ENCODE data around the gene C9.

The C9 gene

DNA sequence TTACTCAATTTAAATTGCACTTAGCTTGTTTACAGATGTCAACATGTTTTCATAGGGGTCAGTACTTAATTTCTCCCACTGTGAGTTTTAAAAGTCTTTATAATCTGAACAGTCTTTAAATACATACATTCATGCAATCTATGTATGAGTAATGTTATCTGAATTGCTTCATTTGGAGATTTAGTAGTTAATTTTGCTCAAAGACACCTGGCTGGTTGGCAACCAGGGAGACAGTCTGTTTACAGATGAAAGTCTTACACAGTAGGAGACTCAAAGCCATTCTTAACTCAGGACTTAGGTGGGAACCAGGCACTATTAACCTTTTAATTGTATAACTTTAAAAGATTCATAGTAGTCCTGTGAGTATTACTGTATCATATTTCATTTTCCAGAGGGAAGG, 31.2 kb upstream of the C9 start:
- Histone ChIP-seq H3K27me3 (ENCODE audit: control insufficient read depth, insufficient read depth, low read length) (no peaks in the 10 kb centered on the region), H3K27ac (ENCODE audit: low read depth, low read length) (no peak overlapping the region), H3K36me3 (ENCODE audit: control insufficient read depth, insufficient read depth, low read length) (no peaks in the 10 kb centered on the region), H3K9ac (ENCODE audit: low read length) (no peak overlapping the region), H3K4me1 (ENCODE audit: control insufficient read depth, insufficient read depth, low read length) (peaks cover 12% of the 10 kb centered on the region), H3K4me3 (ENCODE audit: low read length) (no peak overlapping the region)

DNA sequence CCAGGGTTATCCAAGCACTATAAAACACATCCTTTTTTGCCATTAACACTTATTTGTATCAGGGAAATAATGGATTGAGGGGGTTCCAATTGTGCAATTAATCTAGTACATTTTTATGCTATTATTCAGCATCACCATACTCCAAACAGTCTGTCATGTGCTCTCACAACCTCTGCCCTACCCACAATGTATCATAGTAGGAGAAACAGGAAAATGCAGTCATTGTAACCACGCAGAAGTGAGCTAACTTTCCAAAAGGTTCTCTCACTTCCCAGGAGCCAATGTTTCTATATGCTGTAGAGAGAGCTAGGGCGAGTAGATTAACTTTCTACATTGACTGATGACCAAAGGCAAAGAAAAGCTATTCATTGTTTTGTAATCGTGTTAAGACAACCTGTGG, 30.7 kb upstream of the C9 start:
- Histone ChIP-seq H3K4me3 (ENCODE audit: low read length) (no peak overlapping the region), H3K4me1 (ENCODE audit: control insufficient read depth, insufficient read depth, low read length) (peaks cover 9% of the 10 kb centered on the region), H3K36me3 (ENCODE audit: control insufficient read depth, insufficient read depth, low read length) (no peaks in the 10 kb centered on the region), H3K9ac (ENCODE audit: low read length) (no peak overlapping the region), H3K27ac (ENCODE audit: low read depth, low read length) (no peak overlapping the region), H3K27me3 (ENCODE audit: control insufficient read depth, insufficient read depth, low read length) (no peaks in the 10 kb centered on the region)

DNA sequence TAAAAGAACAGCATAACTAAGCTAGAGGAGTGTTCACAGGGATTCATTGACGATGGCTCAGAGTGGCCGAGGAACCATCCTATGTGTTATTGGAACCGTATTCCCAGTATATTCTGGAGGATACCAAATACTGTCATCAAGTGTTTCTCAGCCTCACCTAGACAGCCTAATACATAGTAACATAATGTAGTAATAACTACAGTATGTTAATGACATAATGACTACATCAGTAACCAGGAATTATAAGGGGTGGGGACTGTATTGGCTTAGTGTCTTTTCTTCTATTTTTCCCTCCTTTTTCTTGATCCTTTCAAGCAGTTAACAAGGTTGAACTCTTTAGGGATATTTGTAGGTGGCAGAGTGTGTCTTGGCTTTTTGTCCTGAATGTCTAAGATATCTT, 26.6 kb upstream of the C9 start:
- H3K27me3 ChIP-seq (ENCODE audit: control insufficient read depth, insufficient read depth, low read length): no peaks in the 10 kb centered on the region
- no peaks in the 10 kb centered on the region for H3K36me3 ChIP-seq (ENCODE audit: control insufficient read depth, insufficient read depth, low read length)
- no peak overlapping the region for H3K4me3 ChIP-seq (ENCODE audit: low read length)
- H3K27ac ChIP-seq (ENCODE audit: low read depth, low read length): no peak overlapping the region
- H3K4me1 ChIP-seq (ENCODE audit: control insufficient read depth, insufficient read depth, low read length): no peaks in the 10 kb centered on the region
- no peak overlapping the region for H3K9ac ChIP-seq (ENCODE audit: low read length)

DNA sequence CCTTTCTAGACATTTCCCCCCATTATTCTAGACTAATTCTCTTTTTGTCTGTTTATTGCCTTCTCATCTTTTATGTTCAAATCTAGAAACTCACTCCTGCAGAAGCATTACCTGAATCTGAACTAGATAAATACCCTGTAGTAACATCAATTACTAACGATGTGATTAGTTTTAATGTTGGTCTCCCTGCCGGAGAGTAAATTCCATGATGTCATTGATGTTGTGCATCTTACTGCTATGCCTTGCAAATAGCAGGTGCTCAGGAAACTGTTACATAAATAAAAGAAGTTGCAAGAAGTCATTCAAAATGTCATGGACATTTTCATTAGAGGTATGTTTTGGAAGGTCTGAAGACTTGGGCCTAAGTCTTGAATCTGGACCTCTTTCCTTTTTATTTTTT, 23.0 kb upstream of the C9 start:
- Histone ChIP-seq H3K36me3 (ENCODE audit: control insufficient read depth, insufficient read depth, low read length) (peaks cover 3% of the 10 kb centered on the region), H3K4me1 (ENCODE audit: control insufficient read depth, insufficient read depth, low read length) (no peaks in the 10 kb centered on the region), H3K27me3 (ENCODE audit: control insufficient read depth, insufficient read depth, low read length) (no peaks in the 10 kb centered on the region), H3K9ac (ENCODE audit: low read length) (no peak overlapping the region), H3K27ac (ENCODE audit: low read depth, low read length) (no peak overlapping the region), H3K4me3 (ENCODE audit: low read length) (no peak overlapping the region)

DNA sequence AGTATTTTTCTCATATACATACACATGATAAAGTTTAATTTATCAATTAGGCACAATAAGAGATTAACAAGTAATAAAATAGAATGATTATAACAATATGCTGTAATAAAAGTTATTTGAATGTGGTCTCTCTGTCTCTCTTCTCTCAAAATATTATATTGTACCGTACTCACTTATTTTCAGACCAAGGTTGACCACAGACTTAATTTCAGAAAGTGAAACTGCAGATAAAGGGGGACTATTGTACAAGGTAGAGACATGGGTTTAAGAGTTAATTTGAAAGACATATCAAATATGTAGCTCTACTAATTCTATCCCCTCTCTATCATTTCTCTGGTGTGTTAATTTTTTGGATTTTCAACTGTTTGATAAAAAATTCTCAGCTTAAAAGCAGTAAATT, 20.0 kb upstream of the C9 start:
- peaks cover 6% of the 10 kb centered on the region for H3K36me3 ChIP-seq (ENCODE audit: control insufficient read depth, insufficient read depth, low read length)
- peaks cover 3% of the 10 kb centered on the region for H3K4me1 ChIP-seq (ENCODE audit: control insufficient read depth, insufficient read depth, low read length)
- no peak overlapping the region for H3K9ac ChIP-seq (ENCODE audit: low read length)
- H3K27ac ChIP-seq (ENCODE audit: low read depth, low read length): no peak overlapping the region
- H3K27me3 ChIP-seq (ENCODE audit: control insufficient read depth, insufficient read depth, low read length): no peaks in the 10 kb centered on the region
- no peak overlapping the region for H3K4me3 ChIP-seq (ENCODE audit: low read length)

DNA sequence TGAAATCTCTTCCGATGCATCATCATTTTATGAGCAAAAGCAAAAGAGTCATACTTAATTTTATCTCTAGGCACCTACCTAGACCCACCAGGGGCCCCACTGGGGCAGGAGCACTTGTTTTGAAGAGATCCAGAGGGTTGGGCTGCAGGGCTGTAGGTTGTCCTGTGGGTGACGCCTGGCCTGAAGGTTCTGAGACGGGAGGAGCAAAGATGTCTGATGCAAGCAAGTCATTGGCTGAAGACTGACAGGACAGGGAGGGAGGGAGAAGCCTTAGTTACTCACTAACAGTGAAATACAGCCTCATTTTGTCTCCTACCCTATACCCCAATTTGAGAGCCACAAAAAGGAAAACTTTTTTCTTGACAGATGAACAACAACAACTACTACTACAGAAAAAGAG, 17.1 kb upstream of the C9 start:
- Histone ChIP-seq H3K27ac (ENCODE audit: low read depth, low read length) (no peak overlapping the region), H3K9ac (ENCODE audit: low read length) (no peak overlapping the region), H3K4me3 (ENCODE audit: low read length) (no peak overlapping the region), H3K27me3 (ENCODE audit: control insufficient read depth, insufficient read depth, low read length) (no peaks in the 10 kb centered on the region), H3K4me1 (ENCODE audit: control insufficient read depth, insufficient read depth, low read length) (peaks cover 3% of the 10 kb centered on the region), H3K36me3 (ENCODE audit: control insufficient read depth, insufficient read depth, low read length) (peaks cover 11% of the 10 kb centered on the region)

DNA sequence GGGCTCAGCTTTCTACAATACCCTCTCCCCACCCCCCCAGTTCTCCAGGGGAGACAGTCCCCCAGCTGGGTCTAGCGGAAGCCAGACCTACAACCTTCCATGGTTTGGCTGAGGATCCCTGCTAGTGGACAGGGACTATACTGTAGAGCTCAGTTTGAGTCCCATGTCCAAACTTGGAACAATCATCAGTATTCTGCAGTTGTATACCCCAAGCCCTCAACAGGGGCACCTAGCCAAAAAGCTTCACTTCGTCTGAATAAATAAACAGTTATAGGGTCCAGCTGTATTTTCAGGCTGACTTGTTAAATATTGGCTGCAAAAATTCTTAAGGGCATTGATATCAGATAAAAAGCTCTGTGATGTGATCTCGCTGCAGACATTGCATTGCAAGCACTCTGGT, 15.4 kb upstream of the C9 start:
- H3K27ac ChIP-seq (ENCODE audit: low read depth, low read length): no peak overlapping the region
- no peak overlapping the region for H3K9ac ChIP-seq (ENCODE audit: low read length)
- no peak overlapping the region for H3K4me3 ChIP-seq (ENCODE audit: low read length)
- no peaks in the 10 kb centered on the region for H3K27me3 ChIP-seq (ENCODE audit: control insufficient read depth, insufficient read depth, low read length)
- peaks cover 3% of the 10 kb centered on the region for H3K4me1 ChIP-seq (ENCODE audit: control insufficient read depth, insufficient read depth, low read length)
- H3K36me3 ChIP-seq (ENCODE audit: control insufficient read depth, insufficient read depth, low read length): peaks cover 11% of the 10 kb centered on the region

DNA sequence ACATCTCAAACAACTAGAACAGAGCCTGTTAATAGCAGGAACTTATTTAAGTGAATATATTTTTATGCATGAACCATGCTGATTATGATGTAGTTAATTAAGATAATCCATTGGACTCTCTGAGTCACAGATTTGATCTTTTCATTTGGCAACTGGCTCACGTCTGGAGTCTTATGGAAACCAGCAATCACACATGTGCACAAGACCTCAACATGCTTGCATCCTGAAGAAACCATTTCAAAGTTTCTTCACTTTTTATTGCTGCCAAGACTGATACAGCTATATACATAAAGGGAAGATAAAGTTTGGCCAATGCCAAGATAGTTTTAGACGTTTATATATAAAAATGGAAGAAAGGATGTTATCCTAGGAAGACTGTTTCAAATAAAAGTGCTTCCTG, 13.3 kb upstream of the C9 start:
- Histone ChIP-seq H3K27me3 (ENCODE audit: control insufficient read depth, insufficient read depth, low read length) (no peaks in the 10 kb centered on the region), H3K4me1 (ENCODE audit: control insufficient read depth, insufficient read depth, low read length) (peaks cover 3% of the 10 kb centered on the region), H3K4me3 (ENCODE audit: low read length) (no peak overlapping the region), H3K36me3 (ENCODE audit: control insufficient read depth, insufficient read depth, low read length) (peaks cover 11% of the 10 kb centered on the region), H3K27ac (ENCODE audit: low read depth, low read length) (no peak overlapping the region), H3K9ac (ENCODE audit: low read length) (no peak overlapping the region)

DNA sequence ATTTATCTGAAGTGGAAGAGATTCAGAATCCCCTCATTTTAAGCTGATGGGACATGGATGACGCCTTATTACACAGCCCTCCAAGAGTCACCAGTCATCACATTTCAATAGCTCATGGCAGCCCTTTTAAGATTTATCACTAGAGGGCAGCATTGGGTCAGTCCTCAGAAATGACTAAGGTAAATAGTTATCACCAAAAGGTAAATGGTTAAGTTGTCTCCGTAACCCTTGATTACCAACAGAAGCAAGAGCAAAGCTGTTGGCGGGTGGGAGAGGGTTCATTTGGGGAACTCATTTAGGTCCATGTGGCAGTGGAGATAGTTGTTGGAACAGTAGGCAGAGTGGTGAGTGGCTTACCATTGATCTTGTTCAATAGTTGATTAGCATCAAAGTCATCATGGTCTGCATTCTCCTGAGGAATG, 12.0 kb upstream of the C9 start:
- Histone ChIP-seq H3K36me3 (ENCODE audit: control insufficient read depth, insufficient read depth, low read length) (peaks cover 7% of the 10 kb centered on the region), H3K9ac (ENCODE audit: low read length) (no peak overlapping the region), H3K27me3 (ENCODE audit: control insufficient read depth, insufficient read depth, low read length) (no peaks in the 10 kb centered on the region), H3K27ac (ENCODE audit: low read depth, low read length) (no peak overlapping the region), H3K4me3 (ENCODE audit: low read length) (no peak overlapping the region), H3K4me1 (ENCODE audit: control insufficient read depth, insufficient read depth, low read length) (peaks cover 3% of the 10 kb centered on the region)

DNA sequence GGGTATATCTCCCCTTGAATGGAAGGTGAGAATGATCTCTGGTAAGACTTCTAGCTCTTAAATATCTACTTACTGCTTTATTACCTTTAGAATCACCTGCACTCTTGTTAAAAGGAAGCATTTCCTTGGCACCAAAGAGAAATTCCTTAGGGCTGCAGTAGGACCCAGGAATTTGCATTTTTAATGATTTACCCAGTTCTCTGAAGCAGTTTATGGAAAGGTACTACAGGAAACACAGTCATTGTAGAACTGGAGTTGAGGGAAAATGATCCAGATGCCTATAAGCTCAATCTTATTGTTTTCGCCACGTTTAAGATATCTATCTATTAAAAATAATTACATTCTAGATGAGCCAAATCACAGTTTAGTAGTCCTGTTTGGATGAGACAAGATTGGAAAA, 9.5 kb upstream of the C9 start:
- no peaks in the 10 kb centered on the region for H3K27me3 ChIP-seq (ENCODE audit: control insufficient read depth, insufficient read depth, low read length)
- no peaks in the 10 kb centered on the region for H3K4me1 ChIP-seq (ENCODE audit: control insufficient read depth, insufficient read depth, low read length)
- H3K27ac ChIP-seq (ENCODE audit: low read depth, low read length): no peak overlapping the region
- H3K36me3 ChIP-seq (ENCODE audit: control insufficient read depth, insufficient read depth, low read length): peaks cover 9% of the 10 kb centered on the region
- no peak overlapping the region for H3K9ac ChIP-seq (ENCODE audit: low read length)
- no peak overlapping the region for H3K4me3 ChIP-seq (ENCODE audit: low read length)

DNA sequence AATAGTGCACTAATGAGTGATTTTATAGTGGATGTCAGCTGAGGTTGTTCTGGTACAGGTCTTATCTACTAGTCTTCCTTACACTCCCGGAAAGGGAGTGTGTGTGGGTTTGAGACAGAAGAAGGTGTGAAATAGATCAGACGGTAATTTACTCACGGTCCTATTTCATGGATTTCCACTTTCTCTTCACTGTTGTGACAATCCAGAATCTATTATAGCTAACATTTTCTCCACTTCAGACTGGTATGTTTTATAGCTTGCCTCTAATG, 7.0 kb upstream of the C9 start:
- Histone ChIP-seq H3K4me1 (ENCODE audit: control insufficient read depth, insufficient read depth, low read length) (no peaks in the 10 kb centered on the region), H3K27ac (ENCODE audit: low read depth, low read length) (no peak overlapping the region), H3K36me3 (ENCODE audit: control insufficient read depth, insufficient read depth, low read length) (peaks cover 3% of the 10 kb centered on the region), H3K4me3 (ENCODE audit: low read length) (no peak overlapping the region), H3K27me3 (ENCODE audit: control insufficient read depth, insufficient read depth, low read length) (no peaks in the 10 kb centered on the region), H3K9ac (ENCODE audit: low read length) (no peak overlapping the region)

DNA sequence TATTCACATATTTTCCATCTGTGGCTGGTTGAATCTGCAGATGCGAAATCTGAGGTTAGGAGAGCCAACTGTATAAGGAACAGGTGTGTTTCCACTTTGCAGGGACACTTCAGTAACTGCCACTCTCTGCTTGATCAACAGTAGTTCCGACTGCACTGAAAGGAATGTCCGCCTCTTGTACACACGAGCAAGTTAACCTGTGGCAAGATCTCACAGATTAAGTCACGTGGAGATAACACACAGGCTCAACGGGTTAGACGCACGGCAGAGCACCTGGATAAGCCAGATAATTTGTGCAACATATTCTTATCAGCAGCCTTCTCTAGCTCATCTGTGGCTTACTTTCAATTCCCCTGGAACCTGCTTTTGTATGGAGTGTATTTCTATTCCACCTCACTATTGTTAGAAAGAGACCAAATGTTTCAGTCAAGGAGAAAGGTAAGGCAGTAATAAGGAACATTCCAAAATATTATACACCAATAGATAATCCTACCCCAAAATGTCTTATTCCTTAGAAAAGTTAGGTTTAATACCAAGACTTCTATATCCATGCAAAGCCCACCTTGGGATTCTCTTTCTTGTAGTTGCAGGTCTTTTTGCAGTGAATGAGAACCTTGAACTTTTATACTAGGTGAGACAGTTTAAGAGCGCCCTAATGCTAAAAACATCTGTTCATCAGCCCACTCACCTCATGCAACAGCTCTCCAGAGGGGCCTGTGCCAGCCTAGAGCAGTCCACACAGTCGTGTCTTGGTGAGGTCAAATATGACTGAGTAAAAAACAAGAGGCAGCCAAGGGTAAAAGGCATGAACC, 6.5 kb upstream of the C9 start:
- no peak overlapping the region for H3K27ac ChIP-seq (ENCODE audit: low read depth, low read length)
- H3K36me3 ChIP-seq (ENCODE audit: control insufficient read depth, insufficient read depth, low read length): peaks cover 3% of the 10 kb centered on the region
- no peak overlapping the region for H3K9ac ChIP-seq (ENCODE audit: low read length)
- no peaks in the 10 kb centered on the region for H3K27me3 ChIP-seq (ENCODE audit: control insufficient read depth, insufficient read depth, low read length)
- H3K4me3 ChIP-seq (ENCODE audit: low read length): no peak overlapping the region
- no peaks in the 10 kb centered on the region for H3K4me1 ChIP-seq (ENCODE audit: control insufficient read depth, insufficient read depth, low read length)

DNA sequence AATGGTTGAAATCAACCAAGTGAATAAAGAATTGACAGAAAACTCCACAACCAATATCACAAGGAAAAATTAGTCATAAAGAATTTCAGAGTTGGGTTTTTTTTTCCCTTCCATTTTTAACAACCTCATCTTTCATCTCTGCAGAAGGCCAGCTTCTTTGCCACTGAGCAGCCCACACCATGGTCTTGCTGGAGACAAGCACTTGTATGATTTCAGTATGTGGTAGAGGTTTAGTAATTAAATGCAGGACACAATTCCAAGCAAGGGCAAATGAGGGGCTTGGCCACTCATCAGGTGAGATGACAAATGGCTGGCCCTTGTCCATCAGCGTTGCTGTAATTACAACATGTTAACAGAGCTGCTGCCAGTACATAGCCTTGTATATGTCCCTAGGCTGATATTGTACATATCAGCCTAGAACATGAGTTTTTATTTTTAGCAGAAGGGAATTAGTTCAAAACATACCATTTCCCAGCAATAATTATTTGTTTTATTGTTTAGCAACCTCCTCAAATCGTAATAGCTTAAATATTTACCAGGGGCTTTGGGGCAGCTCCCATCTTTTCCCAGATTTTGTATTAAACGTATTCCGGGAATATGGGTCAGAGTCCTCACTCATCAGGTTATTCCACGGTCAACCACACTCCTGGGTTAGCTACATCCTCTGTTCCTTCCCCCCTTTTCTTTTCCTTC, 5.0 kb upstream of the C9 start:
- Histone ChIP-seq H3K4me3 (ENCODE audit: low read length) (no peak overlapping the region), H3K27me3 (ENCODE audit: control insufficient read depth, insufficient read depth, low read length) (no peaks in the 10 kb centered on the region), H3K4me1 (ENCODE audit: control insufficient read depth, insufficient read depth, low read length) (no peaks in the 10 kb centered on the region), H3K9ac (ENCODE audit: low read length) (no peak overlapping the region), H3K36me3 (ENCODE audit: control insufficient read depth, insufficient read depth, low read length) (peaks cover 3% of the 10 kb centered on the region), H3K27ac (ENCODE audit: low read depth, low read length) (no peak overlapping the region)

Measured in rectal smooth muscle tissue (tissue), 1 donor.